H1 (cell line): ENCODE data around the gene KRTCAP2. TPM values are rescaled to one million over a fixed set of nuclear protein-coding genes. Genes with fewer than 3 reads are reported as not detected.

Experiments used
- CTCF ChIA-PET: fragments of 300-600 bp; sonication (Branson Sonifier 250); formaldehyde crosslinking; loops from one replicate; lab custom pipeline; 2021; ENCODE audit not compliant: partially characterized antibody; lab: Charles Lee
- POLR2A ChIA-PET: fragments of 300-600 bp; sonication (Branson Sonifier 250); formaldehyde crosslinking; loops from one replicate; lab custom pipeline; 2021; ENCODE audit warnings: inconsistent platforms; ENCODE audit not compliant: partially characterized antibody; lab: Charles Lee
- DNase-seq, 2 experiments: peaks; one replicate each; pipeline versions ENCODE4 v3.0.0 to v3.0.0-alpha.2; 2010 to 2022; ENCODE audit warnings: low spot score in 2 of 2, low read depth in 1 of 2, mixed read lengths in 1 of 2
- FAIRE-seq: peaks from 2 replicates; lab custom pipeline; 2011; peaks lifted over from hg19 to GRCh38; lab: Jason Lieb, UNC
- H2AFZ ChIP-seq: 2 replicates; pipeline ENCODE4 v1.8.1; 2012; ENCODE audit warnings: low read length, inconsistent platforms
- H2AK5ac ChIP-seq: 2 replicates; pipeline ENCODE4 v1.6.1; 2013; ENCODE audit warnings: low read depth, low read length
- H2BK120ac ChIP-seq: replicated peaks from 2 replicates; pipeline ENCODE3; 2013; ENCODE audit warnings: low read depth, low read length, inconsistent platforms
- H2BK12ac ChIP-seq: 2 replicates; pipeline ENCODE4 v1.6.1; 2013; ENCODE audit warnings: low read depth, low read length
- H2BK15ac ChIP-seq: 2 replicates; pipeline ENCODE4 v1.6.1; 2013; ENCODE audit warnings: low read length
- H2BK20ac ChIP-seq: 2 replicates; pipeline ENCODE4 v1.6.1; 2013; ENCODE audit warnings: low read length
- H2BK5ac ChIP-seq: 2 replicates; pipeline ENCODE4 v1.6.1; 2013; ENCODE audit warnings: low read depth, low read length
- H3K14ac ChIP-seq: 2 replicates; pipeline ENCODE4 v1.6.1; 2013; ENCODE audit warnings: inconsistent platforms; ENCODE audit not compliant: insufficient read length
- H3K18ac ChIP-seq: 2 replicates; pipeline ENCODE4 v1.6.1; 2013; ENCODE audit warnings: low read length; ENCODE audit errors: extremely low read depth
- H3K23ac ChIP-seq: 2 replicates; pipeline ENCODE4 v1.6.1; 2013; ENCODE audit warnings: inconsistent platforms; ENCODE audit not compliant: insufficient read length
- H3K23me2 ChIP-seq: 2 replicates; pipeline ENCODE4 v1.6.1; 2013; ENCODE audit warnings: low read depth, low read length
- H3K27ac ChIP-seq: 2 replicates; pipeline ENCODE4 v1.6.1; 2011; ENCODE audit warnings: low read depth, low read length, inconsistent platforms
- H3K27me3 ChIP-seq, 4 experiments: replicated peaks in 1 of 4; 1 replicate in 1 of 4; 2 replicates in 3 of 4; pipeline versions ENCODE4 v1.6.1 to v1.8.1; 2011 to 2013; ENCODE audit warnings: low read length in 3 of 4, mild to moderate bottlenecking in 3 of 4, inconsistent platforms in 2 of 4, mixed read lengths in 2 of 4, moderate library complexity in 1 of 4; ENCODE audit not compliant: control insufficient read depth in 3 of 4, insufficient read depth in 3 of 4; ENCODE audit errors: extremely low read depth in 1 of 4
- H3K36me3 ChIP-seq, 4 experiments: 2 replicates each; pipeline versions ENCODE4 v1.6.1 to v1.8.1; 2011 to 2013; ENCODE audit warnings: mild to moderate bottlenecking in 4 of 4, low read length in 3 of 4, moderate library complexity in 2 of 4, control low read depth in 1 of 4, inconsistent platforms in 1 of 4; ENCODE audit not compliant: insufficient read depth in 4 of 4, control insufficient read depth in 2 of 4
- H3K4ac ChIP-seq: replicated peaks from 2 replicates; pipeline ENCODE3; 2013; ENCODE audit warnings: low read length, low read depth, mixed read lengths, inconsistent platforms; ENCODE audit not compliant: insufficient read length
- H3K4me1 ChIP-seq, 4 experiments: replicated peaks in 1 of 4; 1 replicate in 1 of 4; 2 replicates in 3 of 4; pipeline versions ENCODE4 v1.6.1 to v1.8.1; 2011 to 2013; ENCODE audit warnings: low read length in 3 of 4, inconsistent platforms in 2 of 4, mixed read lengths in 1 of 4; ENCODE audit not compliant: insufficient read depth in 4 of 4, control insufficient read depth in 3 of 4
- H3K4me2 ChIP-seq, 2 experiments: 2 replicates each; pipeline versions ENCODE4 v1.6.1 to v1.8.1; 2011 to 2013; ENCODE audit warnings: low read depth in 2 of 2, low read length in 2 of 2, control low read depth in 1 of 2, inconsistent platforms in 1 of 2, mild to moderate bottlenecking in 1 of 2; ENCODE audit not compliant: insufficient read depth in 1 of 2
- H3K4me3 ChIP-seq, 4 experiments: fragments of 200-600, 300-600 bp in 1 of 4; sonication (generic), shearing (Covaris generic), sonication (Bioruptor Twin) in 1 of 4; 2 replicates each; pipeline versions ENCODE4 v1.5.1 to v1.8.1; 2011 to 2016; ENCODE audit warnings: low read length in 4 of 4, low read depth in 3 of 4, control low read depth in 2 of 4, inconsistent platforms in 2 of 4, mild to moderate bottlenecking in 2 of 4, mixed read lengths in 1 of 4, moderate library complexity in 1 of 4; ENCODE audit not compliant: insufficient read depth in 2 of 4; ENCODE audit errors: extremely low read depth in 1 of 4
- H3K56ac ChIP-seq: replicated peaks from 2 replicates; pipeline ENCODE3; 2013; ENCODE audit warnings: low read depth, mild to moderate bottlenecking, mixed read lengths, low read length, inconsistent platforms; ENCODE audit not compliant: insufficient read length
- H3K79me1 ChIP-seq: 2 replicates; pipeline ENCODE4 v1.6.1; 2013; ENCODE audit warnings: low read depth, low read length, control low read depth
- H3K79me2 ChIP-seq, 2 experiments: 2 replicates each; pipeline versions ENCODE4 v1.6.1 to v1.8.1; 2012 to 2013; ENCODE audit warnings: low read length in 2 of 2, mild to moderate bottlenecking in 2 of 2, inconsistent platforms in 1 of 2; ENCODE audit not compliant: insufficient read depth in 2 of 2, control insufficient read depth in 1 of 2
- H3K9ac ChIP-seq, 4 experiments: replicated peaks in 1 of 4; 1 replicate in 1 of 4; 2 replicates in 3 of 4; pipeline versions ENCODE4 v1.6.1 to v1.8.1; 2011 to 2013; ENCODE audit warnings: low read depth in 3 of 4, low read length in 3 of 4, control low read depth in 2 of 4, mild to moderate bottlenecking in 2 of 4, moderate library complexity in 2 of 4, inconsistent platforms in 1 of 4; ENCODE audit errors: extremely low read depth in 1 of 4
- H3K9me3 ChIP-seq, 2 experiments: 2 replicates each; pipeline versions ENCODE4 v1.6.1 to v1.8.1; 2012 to 2013; ENCODE audit warnings: mild to moderate bottlenecking in 2 of 2, moderate library complexity in 2 of 2, control low read depth in 1 of 2, inconsistent platforms in 1 of 2, low read depth in 1 of 2, low read length in 1 of 2, mixed read lengths in 1 of 2; ENCODE audit not compliant: insufficient read depth in 2 of 2
- H4K20me1 ChIP-seq, 2 experiments: replicated peaks in 1 of 2; 2 replicates each; pipeline versions ENCODE3 to v1.8.1; 2011 to 2013; ENCODE audit warnings: inconsistent platforms in 2 of 2, low read length in 2 of 2, mild to moderate bottlenecking in 1 of 2; ENCODE audit not compliant: insufficient read depth in 2 of 2, control insufficient read depth in 1 of 2
- H4K5ac ChIP-seq: 2 replicates; pipeline ENCODE4 v1.6.1; 2013; ENCODE audit warnings: low read length, low read depth, mixed read lengths, inconsistent platforms; ENCODE audit not compliant: insufficient read length
- H4K8ac ChIP-seq: 2 replicates; pipeline ENCODE4 v1.8.0; 2013; ENCODE audit warnings: mild to moderate bottlenecking, moderate library complexity, low read length, inconsistent platforms; ENCODE audit not compliant: insufficient read depth; ENCODE audit errors: extremely low read depth
- H4K91ac ChIP-seq: replicated peaks from 2 replicates; pipeline ENCODE3; 2013; ENCODE audit warnings: low read length, mixed read lengths, inconsistent platforms; ENCODE audit not compliant: insufficient read length
- CBX5 ChIP-seq: fragments of 300-800, 300-1000 bp; sonication (generic); IDR thresholded peaks from 2 replicates; pipeline ENCODE4 v1.7.1; 2016; ENCODE audit warnings: antibody characterized with exemption, low read length, low read depth
- EGR1 ChIP-seq: IDR thresholded peaks from 2 replicates; pipeline ENCODE4 v1.6.1; 2011; ENCODE audit warnings: low read depth, low read length, borderline replicate concordance
- EP300 ChIP-seq, 2 experiments: IDR thresholded peaks; 1 replicate in 1 of 2; 2 replicates in 1 of 2; pipeline ENCODE4 v1.6.1; 2011 to 2012; ENCODE audit warnings: low read depth in 2 of 2, low read length in 2 of 2, mild to moderate bottlenecking in 2 of 2, borderline replicate concordance in 1 of 2, inconsistent platforms in 1 of 2, moderate library complexity in 1 of 2
- GABPA ChIP-seq: IDR thresholded peaks from 2 replicates; pipeline ENCODE4 v1.6.1; 2011; ENCODE audit warnings: mild to moderate bottlenecking, low read length, moderate library complexity, borderline replicate concordance; ENCODE audit not compliant: insufficient read depth
- GTF2F1 ChIP-seq: IDR thresholded peaks from 2 replicates; pipeline ENCODE4 v1.6.1; 2012; ENCODE audit warnings: low read depth, low read length, improper control_type of control experiment, borderline replicate concordance
- HDAC2 ChIP-seq, 2 experiments: fragments of 300-600 bp in 1 of 2; sonication (generic) in 1 of 2; IDR thresholded peaks; 2 replicates each; pipeline ENCODE4 v1.6.1; 2011 to 2012; ENCODE audit warnings: low read depth in 2 of 2, low read length in 2 of 2, mild to moderate bottlenecking in 2 of 2, moderate library complexity in 2 of 2, borderline replicate concordance in 1 of 2, inconsistent platforms in 1 of 2
- PHF8 ChIP-seq: fragments of 200-600 bp; sonication (generic); conservative IDR thresholded peaks from 2 replicates; pipeline ENCODE4 v1.7.1; 2012; ENCODE audit warnings: low read depth, mild to moderate bottlenecking, inconsistent platforms, low read length, moderate library complexity
- POLR2AphosphoS5 ChIP-seq: IDR thresholded peaks from 2 replicates; pipeline ENCODE4 v1.6.1; 2011; ENCODE audit warnings: low read depth, low read length
- TBP ChIP-seq: IDR thresholded peaks from 2 replicates; pipeline ENCODE4 v1.6.1; 2011; ENCODE audit warnings: low read depth, low read length, improper control_type of control experiment
- WGBS, 2 experiments: shearing (Covaris generic) in 1 of 2; methylation state at CpG; one replicate each; pipeline versions ENCODE4 v1.1.6 to v1.1.7; 2013 to 2015; ENCODE audit warnings: low lambda C conversion rate in 2 of 2, mixed read lengths in 2 of 2, inconsistent platforms in 1 of 2, low coverage in 1 of 2, missing lambda C conversion rate in 1 of 2; ENCODE audit not compliant: insufficient replicate concordance in 2 of 2, insufficient coverage in 1 of 2, insufficient read length in 1 of 2; ENCODE audit errors: extremely low coverage in 1 of 2, missing lambda C conversion rate in 1 of 2; 5-methylcytosine and 5-hydroxymethylcytosine counted together
- polyA plus RNA-seq, 7 experiments: library from polyadenylated mRNA; depleted of rRNA in 3 of 7; stranded (reverse) in 5 of 7; unstranded in 2 of 7; fragments of >200 nt in 5 of 7; fragments of 200-250 nt in 2 of 7; gene quantifications; 1 replicate in 5 of 7; 2 replicates in 1 of 7; 4 replicates in 1 of 7; pipeline versions ENCODE4 v1.2.1 to v1.2.3, GENCODE V29; 2011 to 2013; ENCODE audit warnings: missing spikeins in 2 of 7, mixed read lengths in 2 of 7
- total RNA-seq: library from RNA; stranded (reverse); fragmentation: NEBNext Ultra II Directional; extraction: Animal tissue kit (Norgen Biotek cat#: 25700); gene quantifications from 2 replicates; pipeline ENCODE4 v1.2.1, GENCODE V29; 2021

The KRTCAP2 gene
- total and polyA plus RNA-seq, 2 of the 8 experiments (the other 6 are each of a cell fraction or from before 2014, with no cell fraction given): 146 to 317 TPM

- CTCF ChIA-PET: interaction anchor here (0.7 to 12.4 kb wide), 21 partner anchors 8 to 417 kb away, joined by 3 to 215 read pairs (median 5); partner anchors contain the start of genes ADAM15, DPM3, EFNA1 and SLC50A1
- Histone ChIP-seq H2AK5ac (peak overlapping the region; percentile 3; the same call in 1 of the 2 replicates), H3K23me2 (peaks cover 10% of the 10 kb centered on the region; the same call in 1 of the 2 replicates), H3K4me1 (peaks cover 3 to 23% (median 8%) of the 10 kb centered on the region in 4 experiments; a peak in 6 of 7 replicates), H3K4me2 (peak overlapping the region; percentile 37 to 90), H4K20me1 (peaks cover 8% of the 10 kb centered on the region in 2 experiments), H3K4me3 (peak overlapping the region; percentile 70 to 95 (median 86)), H3K4ac (peak overlapping the region; percentile 86), H3K79me1 (no peaks in the 10 kb centered on the region; the same call in 1 of the 2 replicates), H3K36me3 (peaks cover 17 to 31% (median 26%) of the 10 kb centered on the region in 4 experiments), H3K23ac (no peak overlapping the region), H3K27ac (no peak overlapping the region), H2BK5ac (peak overlapping the region; percentile 88), H3K14ac (no peak overlapping the region), H4K91ac (peak overlapping the region; percentile 99), H2AFZ (no peak overlapping the region), H2BK120ac (peak overlapping the region; percentile 91), H3K27me3 (no peaks in the 10 kb centered on the region), H3K18ac (peak overlapping the region; percentile 95), H3K56ac (peak overlapping the region; percentile 83), H3K9me3 (no peaks in the 10 kb centered on the region), H4K5ac (peak overlapping the region; percentile 96), H3K9ac (peak overlapping the region in 1 of 4 experiments; percentile 12; a peak in 2 of 7 replicates), H2BK20ac (peak overlapping the region; percentile 80), H2BK12ac (no peak overlapping the region; the same call in 1 of the 2 replicates), H2BK15ac (peak overlapping the region; percentile 81), H3K79me2 (peaks cover 0 to 16% of the 10 kb centered on the region in 2 experiments; a peak in 2 of 4 replicates), H4K8ac (no peak overlapping the region; the same call in 1 of the 2 replicates)
- FAIRE-seq (no peak), DNase-seq (peak in 1 of 2 experiments; percentile 86)
- WGBS, 2 experiments: 7% methylated on average over 13 of the region's 35 CpGs; no CpG with 5 or more reads in 1 of the 2 experiments
- POLR2A ChIA-PET: interaction anchor here (0.6 to 20.5 kb wide), 11 partner anchors 8 to 168 kb away, joined by 3 to 512 read pairs (median 3); partner anchors contain the start of genes EFNA4, MTX1 and THBS3
- TF ChIP-seq TBP (0 out of 2 replicates have a peak, but pooled peaks have one; percentile 10), CBX5 (no peak), GTF2F1 (no peak), EGR1 (no peak), EP300 (IDR thresholded peaks at IDR 0.05; ENCODE audit: borderline replicate concordance in 1 of 2, low read depth in 2 of 2, low read length in 2 of 2) (peak in 1 of 2 experiments; percentile 75; a peak in 1 of 3 replicates), PHF8 (0 out of 2 replicates have a peak, but pooled peaks have one; percentile 3), GABPA (no peak), POLR2AphosphoS5 (no peak), HDAC2 (IDR thresholded peaks at IDR 0.05; ENCODE audit: borderline replicate concordance in 1 of 2, low read depth in 2 of 2, low read length in 2 of 2) (peak in 1 of 2 experiments; percentile 81; a peak in 1 of 4 replicates)
These were observed 1.5 kb upstream of the KRTCAP2 start for GRCh38 chr1:155174324-155175280.
